ENCODE results near the gene C10orf143. TPM values are rescaled to one million over a fixed set of nuclear protein-coding genes. Genes with fewer than 3 reads are reported as not detected.

Gene C10orf143
- total RNA-seq, 1 donor from 2014 or later: 4.4 TPM

GRCh38 chr10:130018265-130018664 lies 92.4 kb downstream of the C10orf143 start:
- intact Hi-C loops (cut with micrococcal nuclease): no loop called here

DNA sequence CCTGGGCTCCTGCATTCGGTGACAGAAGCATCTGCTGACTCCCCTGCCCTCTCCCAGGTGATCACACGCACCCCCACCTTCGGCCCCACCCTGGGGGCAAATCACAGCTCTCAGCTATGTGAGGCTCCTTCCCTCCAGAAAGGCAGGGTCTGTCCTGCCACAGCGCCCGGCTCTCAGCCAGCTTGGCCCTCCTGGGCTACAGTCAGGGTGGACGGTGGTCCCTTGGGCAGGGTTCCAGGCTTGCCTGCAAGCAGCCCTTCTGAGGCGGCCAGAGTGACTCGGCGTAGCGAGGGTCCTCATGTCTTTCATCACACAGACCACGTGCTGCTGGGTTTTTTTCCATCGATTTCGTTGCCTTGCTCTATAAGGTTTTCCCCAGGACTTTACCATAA lies 93.0 kb downstream of the C10orf143 start:
- intact Hi-C loops (cut with micrococcal nuclease): no loop called here

DNA sequence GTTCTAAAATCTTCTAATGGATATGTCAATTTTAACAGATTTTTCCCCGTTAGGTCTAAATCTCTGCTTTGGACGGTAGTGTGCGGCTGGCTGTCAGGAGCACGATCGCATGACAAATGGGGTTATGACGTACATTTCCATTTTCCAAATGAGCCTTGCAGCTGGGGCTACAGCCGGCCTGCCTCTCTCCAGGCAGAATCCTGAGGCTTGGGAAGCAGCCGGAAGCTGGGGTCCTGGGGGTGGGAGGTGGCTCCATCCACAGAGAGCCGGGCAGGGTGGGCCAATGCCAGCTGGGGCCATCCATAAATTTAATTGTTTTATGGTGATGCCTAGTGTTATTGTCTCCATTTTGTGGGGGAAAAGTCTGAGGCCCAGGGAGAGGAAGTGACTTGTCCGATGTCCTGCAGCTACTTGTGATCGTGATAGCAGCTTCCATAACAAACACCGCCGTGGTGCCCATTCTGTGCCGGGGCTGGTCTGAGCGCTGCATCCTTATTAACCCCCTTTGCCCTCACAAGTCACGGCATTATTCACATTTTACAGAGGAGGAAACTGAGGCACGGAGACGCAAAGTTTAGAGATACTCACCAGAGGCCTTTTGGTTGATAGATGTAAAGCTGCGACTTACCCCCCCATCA lies 93.5 kb downstream of the C10orf143 start:
- intact Hi-C loops (cut with micrococcal nuclease): no loop called here

- intact Hi-C loops (cut with micrococcal nuclease): no loop called here
These were observed 94.5 kb downstream of the C10orf143 start for GRCh38 chr10:130016095-130016494.

DNA sequence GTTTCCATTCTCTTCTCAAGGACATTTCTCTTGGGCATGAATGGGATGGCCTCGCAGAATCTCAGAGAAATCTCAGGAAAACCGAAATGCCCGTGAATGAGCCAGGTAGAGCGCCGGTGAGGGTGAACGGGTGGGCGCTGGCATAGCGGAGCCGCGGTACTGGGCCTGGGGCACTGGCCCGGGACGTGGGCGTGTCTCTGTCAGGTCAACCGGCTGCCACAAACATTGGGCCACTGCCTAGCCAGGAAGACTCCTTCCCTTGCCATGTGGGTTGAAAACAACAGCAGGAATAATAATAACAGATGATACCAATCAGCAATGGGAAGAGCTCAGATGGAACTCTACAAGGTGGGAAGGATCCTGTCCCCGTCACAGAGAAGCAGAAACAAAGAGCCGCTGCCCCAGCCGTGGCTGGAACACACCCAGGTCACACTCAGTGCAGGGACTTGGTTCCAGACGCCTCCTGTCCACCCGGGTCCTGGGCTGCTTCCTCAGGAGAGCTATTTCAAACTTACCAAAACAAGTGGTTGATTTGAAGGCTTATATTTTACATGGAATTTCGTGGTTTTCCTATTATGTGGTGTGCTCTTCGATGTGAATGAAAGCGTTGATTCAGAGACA lies 95.4 kb downstream of the C10orf143 start:
- intact Hi-C loops (cut with micrococcal nuclease): no loop called here

DNA sequence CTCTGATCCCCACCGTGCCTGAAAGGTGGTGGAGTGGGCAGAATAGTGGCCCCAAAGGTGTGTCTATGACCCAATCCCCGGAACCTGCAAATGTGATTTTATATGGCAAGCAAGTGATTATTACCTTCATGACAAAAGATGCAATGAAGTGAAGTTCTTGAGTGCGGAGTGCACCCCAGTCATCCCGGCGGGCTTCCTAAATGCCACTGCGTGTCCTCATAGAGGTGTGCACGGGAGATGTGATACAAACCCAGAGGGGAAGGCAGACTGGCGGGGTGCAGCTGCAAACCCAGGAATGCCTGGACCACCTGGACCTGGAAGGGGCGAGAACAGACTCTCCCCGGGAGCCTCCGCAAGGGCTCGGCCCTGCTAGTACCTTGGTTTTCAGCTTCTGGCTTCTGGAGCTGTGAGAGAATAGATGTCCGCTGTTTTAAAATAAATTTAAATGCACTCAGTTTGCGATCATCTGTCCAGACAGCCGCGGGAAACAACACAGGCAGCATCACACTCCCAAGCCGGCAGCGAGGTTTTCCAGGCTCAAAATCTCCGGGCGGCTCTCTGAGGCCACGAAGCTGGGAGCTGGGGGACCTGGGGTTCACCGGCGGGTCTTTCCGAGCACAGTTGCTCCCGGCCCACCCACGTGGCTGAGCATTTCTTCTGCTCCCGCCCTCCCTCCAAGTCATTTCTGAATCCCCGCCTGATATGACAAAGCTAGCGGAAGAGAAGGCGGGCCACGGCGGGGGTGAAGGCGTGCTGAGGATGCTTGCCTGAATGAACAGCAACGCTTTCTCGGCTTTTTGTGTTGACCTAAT lies 96.2 kb downstream of the C10orf143 start:
- intact Hi-C loops (cut with micrococcal nuclease): no loop called here

Other genes with a start within 250 kb of the C10orf143 start
- gene EBF3, start 146.6 kb downstream of the C10orf143 start, total RNA-seq: not detected in 2 replicates
- gene GLRX3, start 25.6 kb upstream of the C10orf143 start, total RNA-seq: 70.8 and 75.1 TPM in 2 replicates